ENCODE measurements around the gene MPST. TPM values are rescaled to one million over a fixed set of nuclear protein-coding genes. Genes with fewer than 3 reads are reported as not detected.

MPST gene
- total RNA-seq, 1 donor from 2014 or later = 34.9 TPM

DNA sequence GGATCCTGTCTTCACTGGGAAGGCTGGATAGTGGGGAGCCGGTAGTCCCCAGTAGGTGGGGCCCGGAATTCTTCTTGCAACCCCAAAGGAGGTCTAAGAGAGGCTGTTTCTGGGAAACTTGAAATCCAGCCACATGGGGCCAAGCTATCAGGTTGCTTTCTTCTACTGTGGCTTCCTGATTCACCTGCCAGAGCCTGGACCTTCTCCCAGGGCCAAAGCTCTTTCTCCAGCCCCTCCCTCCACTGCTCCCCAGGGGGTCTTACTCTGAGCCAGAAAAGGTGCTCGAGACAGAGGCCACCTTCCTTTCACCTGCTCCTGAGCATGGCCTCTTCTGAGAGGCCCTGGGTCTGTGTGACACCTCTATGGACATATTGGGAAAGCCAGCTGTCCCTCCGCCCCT, 9.4 kb upstream of the MPST start:
- H3K27me3 Mint-ChIP-seq (ENCODE audit: low read depth) = peaks cover 38% of the 10 kb centered on the region
- intact Hi-C loops (cut with micrococcal nuclease) = no loop called here
- H3K27ac Mint-ChIP-seq = no peak overlapping the region
- H3K4me1 Mint-ChIP-seq (ENCODE audit: low read depth) = no peaks in the 10 kb centered on the region
- no peak overlapping the region for H3K4me3 Mint-ChIP-seq (ENCODE audit: low read depth)
- no peaks in the 10 kb centered on the region for H3K36me3 Mint-ChIP-seq (ENCODE audit: low read depth)
- no peak for DNase-seq (ENCODE audit: low spot score)
- H3K9me3 Mint-ChIP-seq = no peaks in the 10 kb centered on the region

DNA sequence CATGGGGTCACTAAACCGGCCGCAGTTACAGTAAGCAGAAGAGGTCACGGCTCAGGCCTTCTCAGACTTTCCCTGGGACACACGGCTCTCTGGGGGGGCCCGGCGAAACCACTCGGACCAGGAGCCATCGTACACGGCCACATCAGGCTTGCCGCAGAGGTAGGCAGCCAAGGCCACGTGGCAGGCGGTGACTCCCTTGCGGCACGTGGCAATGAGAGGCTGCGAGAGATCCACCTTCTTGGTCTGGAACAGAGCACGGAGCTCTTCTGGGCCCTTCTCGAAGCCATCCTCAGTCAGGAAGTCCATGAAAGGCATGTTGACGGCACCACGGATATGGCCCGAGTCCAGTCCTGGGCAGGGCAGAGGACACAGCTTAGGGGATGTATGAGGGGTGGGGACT, 8.6 kb upstream of the MPST start:
- intact Hi-C loops (cut with micrococcal nuclease) = no loop called here
- no peak for DNase-seq (ENCODE audit: low spot score)
- Mint-ChIP-seq H3K36me3 (ENCODE audit: low read depth) (no peaks in the 10 kb centered on the region), H3K9me3 (no peaks in the 10 kb centered on the region), H3K27me3 (ENCODE audit: low read depth) (peaks cover 30% of the 10 kb centered on the region), H3K4me3 (ENCODE audit: low read depth) (no peak overlapping the region), H3K27ac (no peak overlapping the region), H3K4me1 (ENCODE audit: low read depth) (no peaks in the 10 kb centered on the region)

DNA sequence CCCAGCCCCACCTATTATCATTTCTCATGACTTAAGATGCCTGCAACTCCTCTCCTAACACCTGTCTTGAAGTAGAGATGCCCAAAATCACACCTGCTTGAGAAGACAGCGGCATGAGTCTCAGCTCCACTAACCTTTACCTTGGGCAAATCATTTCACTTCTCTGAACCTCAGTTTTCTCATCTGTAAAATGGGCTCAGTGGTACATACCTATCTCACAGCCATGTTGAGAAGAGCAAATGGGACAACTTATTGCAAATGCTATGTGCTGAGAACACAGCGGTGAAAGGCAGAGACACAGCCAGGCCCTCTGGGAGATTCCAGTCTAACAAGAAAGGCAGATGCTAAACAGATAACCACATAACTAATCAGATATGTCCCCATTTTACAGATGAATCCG, 8.1 kb upstream of the MPST start:
- no peak for DNase-seq (ENCODE audit: low spot score)
- no peaks in the 10 kb centered on the region for H3K4me1 Mint-ChIP-seq (ENCODE audit: low read depth)
- peaks cover 26% of the 10 kb centered on the region for H3K27me3 Mint-ChIP-seq (ENCODE audit: low read depth)
- intact Hi-C loops (cut with micrococcal nuclease) = no loop called here
- no peak overlapping the region for H3K27ac Mint-ChIP-seq
- H3K36me3 Mint-ChIP-seq (ENCODE audit: low read depth) = no peaks in the 10 kb centered on the region
- H3K4me3 Mint-ChIP-seq (ENCODE audit: low read depth) = no peak overlapping the region
- no peaks in the 10 kb centered on the region for H3K9me3 Mint-ChIP-seq

DNA sequence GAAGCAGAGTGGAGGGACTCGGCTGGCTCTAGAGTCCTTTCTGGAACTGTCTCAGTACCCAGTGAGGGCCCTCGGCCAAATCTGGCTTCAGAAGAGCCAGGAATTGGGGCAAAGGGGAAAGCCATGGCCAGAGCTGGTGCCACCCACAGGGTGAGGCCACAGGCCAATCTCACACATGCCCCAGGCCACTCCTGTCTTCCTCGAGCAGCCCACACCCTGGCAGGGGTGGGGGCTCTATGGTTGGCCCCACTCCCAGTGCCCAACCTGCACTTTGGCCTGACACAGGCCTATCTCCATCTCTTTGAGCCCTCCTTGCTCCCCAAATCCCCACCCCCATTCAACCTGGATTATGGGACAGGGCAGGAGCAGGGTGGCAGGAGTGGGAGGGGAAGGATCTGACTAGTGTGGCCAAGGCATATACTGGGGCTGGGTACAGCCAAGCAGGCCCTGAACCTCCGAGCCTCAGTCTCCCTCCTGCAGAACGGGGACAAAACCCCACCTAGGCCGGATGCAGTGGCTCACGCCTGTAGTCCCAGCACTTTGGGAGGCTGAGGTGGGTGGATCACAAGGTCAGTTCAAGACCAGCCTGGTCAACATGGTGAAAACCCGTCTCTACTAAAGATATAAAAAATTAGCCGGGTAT, 7.2 kb upstream of the MPST start:
- Mint-ChIP-seq H3K4me3 (ENCODE audit: low read depth) (no peak overlapping the region), H3K4me1 (ENCODE audit: low read depth) (no peaks in the 10 kb centered on the region), H3K27me3 (ENCODE audit: low read depth) (peaks cover 19% of the 10 kb centered on the region), H3K27ac (no peak overlapping the region), H3K36me3 (ENCODE audit: low read depth) (no peaks in the 10 kb centered on the region), H3K9me3 (no peaks in the 10 kb centered on the region)
- DNase-seq (ENCODE audit: low spot score) = no peak
- intact Hi-C loops (cut with micrococcal nuclease) = no loop called here

DNA sequence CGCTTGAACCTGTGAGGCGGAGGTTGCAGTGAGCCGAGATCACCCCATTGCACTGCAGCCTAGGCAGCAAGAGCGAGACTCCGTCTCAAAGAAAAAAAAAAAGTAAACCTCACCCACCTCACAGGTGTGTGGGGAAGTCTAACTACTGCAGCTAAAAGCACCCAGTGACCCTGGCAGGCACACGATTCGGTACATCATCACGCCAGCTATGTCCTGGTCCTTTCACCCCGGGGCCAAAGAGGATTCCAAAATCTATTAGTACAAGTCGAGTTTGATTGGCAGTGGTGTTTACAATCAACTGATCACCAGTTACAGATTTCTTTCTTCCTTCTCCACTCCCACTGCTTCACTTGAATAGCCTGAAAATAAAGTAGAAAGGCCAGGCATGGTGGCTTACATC, 6.6 kb upstream of the MPST start:
- Mint-ChIP-seq H3K27me3 (ENCODE audit: low read depth) (peaks cover 13% of the 10 kb centered on the region), H3K4me3 (ENCODE audit: low read depth) (no peak overlapping the region), H3K4me1 (ENCODE audit: low read depth) (no peaks in the 10 kb centered on the region), H3K9me3 (no peaks in the 10 kb centered on the region), H3K36me3 (ENCODE audit: low read depth) (no peaks in the 10 kb centered on the region), H3K27ac (no peak overlapping the region)
- intact Hi-C loops (cut with micrococcal nuclease) = no loop called here
- no peak for DNase-seq (ENCODE audit: low spot score)

DNA sequence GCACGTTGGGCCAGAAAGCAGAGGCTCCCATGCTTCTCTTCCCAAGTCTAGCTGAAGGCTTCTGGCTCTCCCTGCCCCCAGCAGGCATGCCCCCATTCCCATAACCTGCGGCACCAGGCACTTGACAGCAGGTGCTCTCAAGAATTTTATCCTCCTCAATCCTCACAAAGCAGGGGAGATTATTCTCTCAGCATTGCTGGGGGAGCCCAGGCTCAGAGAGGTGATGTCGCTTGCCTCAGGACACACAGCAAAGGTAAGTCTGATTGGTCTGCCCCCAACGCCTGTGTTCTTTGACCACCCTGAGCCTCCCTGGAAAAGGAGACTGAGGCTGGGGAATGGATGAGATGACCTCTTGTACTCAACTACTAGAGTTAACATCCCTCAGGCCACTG, 5.1 kb upstream of the MPST start:
- H3K27ac Mint-ChIP-seq = no peak overlapping the region
- intact Hi-C loops (cut with micrococcal nuclease) = no loop called here
- no peaks in the 10 kb centered on the region for H3K9me3 Mint-ChIP-seq
- H3K27me3 Mint-ChIP-seq (ENCODE audit: low read depth) = peaks cover 5% of the 10 kb centered on the region
- DNase-seq (ENCODE audit: low spot score) = no peak
- no peaks in the 10 kb centered on the region for H3K36me3 Mint-ChIP-seq (ENCODE audit: low read depth)
- H3K4me3 Mint-ChIP-seq (ENCODE audit: low read depth) = no peak overlapping the region
- no peaks in the 10 kb centered on the region for H3K4me1 Mint-ChIP-seq (ENCODE audit: low read depth)

DNA sequence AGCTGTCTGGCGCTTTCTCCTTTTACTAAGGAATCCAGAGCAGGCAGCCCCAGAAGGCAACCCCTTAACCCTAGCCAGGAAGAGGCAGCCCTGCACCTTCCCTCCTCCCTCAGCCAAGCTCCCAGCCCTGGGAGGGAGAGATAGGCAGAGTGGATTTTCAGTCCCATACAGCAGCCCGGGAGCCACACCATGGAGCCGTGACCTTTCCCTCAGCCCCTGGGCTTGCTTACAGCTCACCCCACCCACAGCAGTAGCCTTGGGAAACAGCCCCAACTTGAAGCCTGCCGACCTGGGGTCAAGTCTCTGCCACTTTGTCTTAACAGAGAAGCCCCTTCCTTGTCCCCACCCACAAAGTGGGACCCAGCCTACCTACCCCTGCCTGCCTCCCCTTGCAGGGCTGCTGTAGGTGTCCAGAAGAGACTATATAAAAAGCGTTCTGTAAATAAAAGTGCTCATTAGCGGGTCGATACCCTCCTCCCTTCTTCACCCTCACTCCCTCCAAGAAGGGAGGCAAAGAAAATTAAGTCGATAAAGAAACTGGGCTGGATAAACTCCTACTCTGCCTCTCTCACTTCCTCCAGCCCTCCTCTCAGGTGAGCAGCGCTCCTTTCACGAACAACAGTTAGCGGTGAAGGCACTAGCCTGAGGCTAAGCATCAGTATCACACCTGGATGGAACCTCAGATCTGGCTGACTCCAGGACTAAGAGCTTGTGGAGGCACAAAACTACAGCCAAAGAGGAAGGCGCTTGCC, 4.5 kb upstream of the MPST start:
- Mint-ChIP-seq H3K9me3 (no peaks in the 10 kb centered on the region), H3K4me3 (ENCODE audit: low read depth) (no peak overlapping the region), H3K4me1 (ENCODE audit: low read depth) (no peaks in the 10 kb centered on the region), H3K27me3 (ENCODE audit: low read depth) (no peaks in the 10 kb centered on the region), H3K36me3 (ENCODE audit: low read depth) (peaks cover 3% of the 10 kb centered on the region), H3K27ac (no peak overlapping the region)
- no peak for DNase-seq (ENCODE audit: low spot score)
- intact Hi-C loops (cut with micrococcal nuclease) = no loop called here

DNA sequence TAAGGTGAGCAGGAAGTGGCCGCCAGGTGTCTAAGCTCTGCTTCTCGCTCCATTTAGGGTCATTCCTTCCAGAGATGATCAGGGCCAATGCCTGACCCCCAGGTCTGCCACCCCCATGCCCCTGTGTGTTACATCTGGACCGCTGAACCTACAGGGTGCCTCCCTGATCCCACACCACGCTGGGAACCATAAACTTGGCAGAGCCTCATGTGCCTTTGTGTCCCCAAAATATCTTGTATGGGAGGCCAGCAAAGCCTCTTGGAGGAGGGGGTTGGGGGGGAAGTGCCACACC, 4.0 kb upstream of the MPST start:
- DNase-seq (ENCODE audit: low spot score) = no peak
- Mint-ChIP-seq H3K36me3 (ENCODE audit: low read depth) (peaks cover 3% of the 10 kb centered on the region), H3K9me3 (no peaks in the 10 kb centered on the region), H3K4me3 (ENCODE audit: low read depth) (no peak overlapping the region), H3K27ac (no peak overlapping the region), H3K27me3 (ENCODE audit: low read depth) (no peaks in the 10 kb centered on the region), H3K4me1 (ENCODE audit: low read depth) (no peaks in the 10 kb centered on the region)
- intact Hi-C loops (cut with micrococcal nuclease) = no loop called here

DNA sequence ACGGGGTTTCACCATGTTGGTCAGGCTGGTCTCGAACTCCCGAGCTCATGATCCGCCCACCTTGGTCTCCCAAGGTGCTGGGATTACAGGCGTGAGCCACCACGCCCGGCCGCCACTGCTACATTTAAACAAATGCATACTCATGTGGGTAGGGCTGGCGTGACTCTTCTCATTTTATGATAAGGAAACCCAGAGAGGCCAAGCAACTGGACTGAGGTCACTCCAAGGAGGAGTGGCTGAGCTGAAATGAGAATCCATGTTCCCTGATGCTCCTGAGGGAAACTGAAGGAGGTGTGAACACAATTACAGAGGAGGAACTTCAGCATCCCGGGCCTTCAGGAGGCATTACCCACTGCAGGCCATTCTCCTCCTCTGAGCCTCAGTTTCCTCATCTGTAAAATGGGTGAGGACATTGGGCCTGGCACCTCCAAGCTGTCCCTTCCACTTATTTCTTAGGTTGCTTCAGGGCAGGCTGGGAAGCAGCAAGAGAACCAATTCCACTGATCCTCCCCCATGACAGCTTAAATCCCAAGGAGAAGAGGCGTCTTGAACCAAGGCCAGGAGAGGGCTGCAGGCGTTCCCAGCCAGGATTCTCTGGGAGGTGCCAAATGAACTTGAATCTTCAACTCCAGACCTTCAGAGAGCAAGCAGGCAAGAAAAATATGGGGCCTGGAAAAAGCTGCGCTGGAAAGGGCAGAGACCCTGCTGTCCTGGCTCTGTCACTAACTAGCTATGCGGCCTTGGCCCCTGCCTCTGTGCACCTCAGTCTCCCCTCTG, 3.2 kb upstream of the MPST start:
- no peaks in the 10 kb centered on the region for H3K27me3 Mint-ChIP-seq (ENCODE audit: low read depth)
- H3K36me3 Mint-ChIP-seq (ENCODE audit: low read depth) = peaks cover 3% of the 10 kb centered on the region
- no peak for DNase-seq (ENCODE audit: low spot score)
- no peak overlapping the region for H3K27ac Mint-ChIP-seq
- H3K4me3 Mint-ChIP-seq (ENCODE audit: low read depth) = no peak overlapping the region
- intact Hi-C loops (cut with micrococcal nuclease) = no loop called here
- H3K9me3 Mint-ChIP-seq = no peaks in the 10 kb centered on the region
- H3K4me1 Mint-ChIP-seq (ENCODE audit: low read depth) = peaks cover 2% of the 10 kb centered on the region

DNA sequence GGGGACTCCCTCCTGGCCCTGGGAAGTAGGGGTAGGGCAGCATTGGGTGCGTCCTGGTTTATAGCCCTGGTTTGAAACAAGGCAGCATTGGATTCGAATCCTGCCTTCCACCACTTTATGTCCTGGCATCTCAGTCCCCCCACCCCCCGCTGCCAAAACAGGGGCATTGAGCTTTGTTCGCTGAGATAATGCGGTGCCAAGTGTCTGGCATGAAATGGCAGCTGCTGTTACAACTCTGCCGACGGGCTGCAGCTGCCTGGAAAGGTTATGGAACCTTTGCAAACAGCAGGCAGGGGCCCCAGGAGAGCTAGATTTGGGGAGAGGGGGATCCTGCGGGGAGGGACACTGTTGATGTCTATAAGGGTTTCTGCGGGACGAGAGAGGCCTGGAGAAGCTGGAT, 2.2 kb upstream of the MPST start:
- Mint-ChIP-seq H3K4me3 (ENCODE audit: low read depth) (no peak overlapping the region), H3K9me3 (no peaks in the 10 kb centered on the region), H3K4me1 (ENCODE audit: low read depth) (peaks cover 7% of the 10 kb centered on the region), H3K27ac (no peak overlapping the region), H3K36me3 (ENCODE audit: low read depth) (peaks cover 3% of the 10 kb centered on the region), H3K27me3 (ENCODE audit: low read depth) (no peaks in the 10 kb centered on the region)
- intact Hi-C loops (cut with micrococcal nuclease) = no loop called here
- DNase-seq (ENCODE audit: low spot score) = no peak

DNA sequence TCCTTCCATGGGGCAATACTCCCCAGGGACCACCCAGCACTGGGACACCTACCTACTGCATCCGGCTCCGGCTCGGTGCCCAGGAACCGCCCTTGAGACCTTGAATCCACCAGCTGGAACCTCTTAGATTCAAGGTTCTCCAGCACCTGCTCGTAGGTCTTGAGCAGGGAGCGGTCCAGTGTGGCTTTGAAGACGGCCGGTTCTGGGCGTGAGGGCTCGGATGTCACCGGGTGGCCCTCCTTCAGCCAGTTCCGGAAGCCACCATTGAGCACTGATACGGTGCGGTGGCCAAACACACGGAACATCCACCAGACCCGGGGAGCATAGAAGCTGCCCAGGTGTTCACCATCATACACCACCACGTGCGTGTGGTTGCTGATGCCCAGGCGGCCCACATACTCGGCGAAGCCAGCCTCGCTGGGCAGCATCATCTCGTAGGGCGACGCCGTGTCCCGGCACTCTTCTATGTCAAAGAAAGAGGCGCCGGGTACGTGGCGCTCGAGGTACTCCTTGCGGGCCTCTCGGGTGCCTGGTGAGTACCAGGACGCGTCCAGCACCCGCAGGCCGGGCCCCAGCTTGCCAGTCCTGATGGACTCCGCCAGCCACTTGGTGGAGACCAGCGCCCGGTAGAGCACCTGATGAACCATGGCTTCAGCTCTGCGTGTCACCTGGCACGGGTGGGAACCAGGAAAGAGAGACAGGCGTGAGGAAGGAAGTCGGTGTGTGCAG, 1.3 kb upstream of the MPST start:
- Mint-ChIP-seq H3K36me3 (ENCODE audit: low read depth) (peaks cover 3% of the 10 kb centered on the region), H3K27me3 (ENCODE audit: low read depth) (no peaks in the 10 kb centered on the region), H3K27ac (peak overlapping the region; percentile 52), H3K4me1 (ENCODE audit: low read depth) (peaks cover 7% of the 10 kb centered on the region), H3K4me3 (ENCODE audit: low read depth) (peak overlapping the region; percentile 86), H3K9me3 (no peaks in the 10 kb centered on the region)
- intact Hi-C loops (cut with micrococcal nuclease) = no loop called here
- DNase-seq (ENCODE audit: low spot score) = no peak

DNA sequence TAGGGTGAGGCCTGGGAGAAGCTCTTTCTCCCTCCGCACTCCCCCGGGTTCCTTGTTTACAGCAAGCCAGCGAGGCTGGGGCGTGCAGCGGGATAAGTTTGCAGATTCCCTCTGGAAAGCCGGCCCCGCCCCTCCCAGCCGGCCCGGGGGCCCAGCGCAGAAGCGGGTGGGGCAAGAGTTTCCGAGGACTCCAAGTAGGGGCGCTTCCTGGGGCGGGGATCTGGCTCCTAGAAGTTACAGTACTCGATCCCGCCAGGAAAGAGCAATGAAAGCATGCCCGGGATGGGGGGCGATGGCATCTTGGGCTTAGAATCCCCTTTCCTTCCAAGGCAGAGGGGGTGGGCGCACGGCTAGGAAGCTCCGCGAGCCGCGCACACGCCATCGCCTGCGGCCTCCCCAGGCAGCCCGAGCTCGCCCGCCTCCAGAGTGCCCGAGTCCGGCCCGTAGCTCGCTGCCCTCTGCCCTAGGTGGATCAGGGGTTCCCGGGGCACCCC, 680 bp upstream of the MPST start:
- intact Hi-C loops (cut with micrococcal nuclease) = no loop called here
- Mint-ChIP-seq H3K4me1 (ENCODE audit: low read depth) (peaks cover 7% of the 10 kb centered on the region), H3K36me3 (ENCODE audit: low read depth) (peaks cover 3% of the 10 kb centered on the region), H3K27me3 (ENCODE audit: low read depth) (no peaks in the 10 kb centered on the region), H3K9me3 (no peaks in the 10 kb centered on the region), H3K4me3 (ENCODE audit: low read depth) (peak overlapping the region; percentile 86), H3K27ac (peak overlapping the region; percentile 52)
- DNase-seq (ENCODE audit: low spot score) = no peak

DNA sequence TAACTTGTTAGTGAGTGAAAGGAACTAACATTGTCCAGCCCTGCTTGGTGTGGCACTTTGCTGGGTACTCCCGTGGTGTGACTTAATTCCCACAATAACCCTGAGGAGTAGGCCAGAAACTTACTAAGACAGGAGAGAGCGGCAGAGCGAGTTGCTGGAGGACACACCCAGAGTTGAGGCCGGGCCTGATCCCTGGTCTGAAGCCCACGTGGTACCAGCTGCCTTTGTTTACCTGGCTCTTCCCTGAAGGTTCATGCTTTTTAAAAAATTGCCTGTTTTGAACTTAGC, 594 bp downstream of the MPST start:
- peaks cover 10% of the 10 kb centered on the region for H3K4me1 Mint-ChIP-seq (ENCODE audit: low read depth)
- peaks cover 8% of the 10 kb centered on the region for H3K36me3 Mint-ChIP-seq (ENCODE audit: low read depth)
- no peaks in the 10 kb centered on the region for H3K27me3 Mint-ChIP-seq (ENCODE audit: low read depth)
- DNase-seq (ENCODE audit: low spot score) = no peak
- no peaks in the 10 kb centered on the region for H3K9me3 Mint-ChIP-seq
- intact Hi-C loops (cut with micrococcal nuclease) = no loop called here
- H3K4me3 Mint-ChIP-seq (ENCODE audit: low read depth) = peak overlapping the region; percentile 90
- H3K27ac Mint-ChIP-seq = peak overlapping the region; percentile 85
